Epithelial cell of proximal tubule (primary cell): ENCODE data around the gene TMCC3. TPM values are rescaled to one million over a fixed set of nuclear protein-coding genes. Genes with fewer than 3 reads are reported as not detected.

Experiments
- DNase-seq: peaks from one replicate; pipeline ENCODE4 v3.0.0-alpha.2; 2011; ENCODE audit warnings: low read depth
- H3K4me3 ChIP-seq: 2 replicates; pipeline ENCODE4 v1.5.1; 2011; ENCODE audit warnings: low read depth, mild to moderate bottlenecking, low read length
- total RNA-seq: library from RNA; depleted of rRNA; stranded (reverse); fragments of >200 nt; gene quantifications from 2 replicates; pipeline ENCODE4 v1.2.3, GENCODE V29; 2015
- TF ChIP-seq, protein P1 (sequence below): conservative IDR thresholded peaks from 2 replicates; pipeline ENCODE4 v1.5.1; 2012; ENCODE audit warnings: low read depth, mild to moderate bottlenecking, low read length

TMCC3 gene
- total RNA-seq, 1 donor from 2014 or later, result 11.8 TPM

DNA sequence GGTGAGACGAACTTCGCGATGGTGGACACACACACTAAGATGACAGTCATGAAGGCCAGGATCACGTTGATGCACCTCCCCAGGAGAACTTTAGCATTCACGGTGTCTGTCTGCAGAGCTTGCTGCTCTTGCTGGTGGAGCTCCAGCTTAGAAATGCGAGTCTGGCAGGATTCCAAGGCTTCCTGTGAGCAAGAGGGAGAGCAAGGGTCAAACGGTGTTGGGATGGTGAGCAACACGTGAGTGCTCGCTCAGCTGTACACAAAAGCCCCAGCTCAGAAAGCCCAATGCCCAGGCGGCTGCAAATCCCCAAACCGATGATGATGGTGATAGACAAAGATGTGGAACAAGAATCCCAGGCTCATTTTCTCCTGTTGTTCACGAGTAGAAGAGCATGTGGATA is 78.8 kb downstream of the TMCC3 start:
- TF ChIP-seq, protein P1, sequence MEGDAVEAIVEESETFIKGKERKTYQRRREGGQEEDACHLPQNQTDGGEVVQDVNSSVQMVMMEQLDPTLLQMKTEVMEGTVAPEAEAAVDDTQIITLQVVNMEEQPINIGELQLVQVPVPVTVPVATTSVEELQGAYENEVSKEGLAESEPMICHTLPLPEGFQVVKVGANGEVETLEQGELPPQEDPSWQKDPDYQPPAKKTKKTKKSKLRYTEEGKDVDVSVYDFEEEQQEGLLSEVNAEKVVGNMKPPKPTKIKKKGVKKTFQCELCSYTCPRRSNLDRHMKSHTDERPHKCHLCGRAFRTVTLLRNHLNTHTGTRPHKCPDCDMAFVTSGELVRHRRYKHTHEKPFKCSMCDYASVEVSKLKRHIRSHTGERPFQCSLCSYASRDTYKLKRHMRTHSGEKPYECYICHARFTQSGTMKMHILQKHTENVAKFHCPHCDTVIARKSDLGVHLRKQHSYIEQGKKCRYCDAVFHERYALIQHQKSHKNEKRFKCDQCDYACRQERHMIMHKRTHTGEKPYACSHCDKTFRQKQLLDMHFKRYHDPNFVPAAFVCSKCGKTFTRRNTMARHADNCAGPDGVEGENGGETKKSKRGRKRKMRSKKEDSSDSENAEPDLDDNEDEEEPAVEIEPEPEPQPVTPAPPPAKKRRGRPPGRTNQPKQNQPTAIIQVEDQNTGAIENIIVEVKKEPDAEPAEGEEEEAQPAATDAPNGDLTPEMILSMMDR, result no peak
- no peak overlapping the region for H3K4me3 ChIP-seq
- DNase-seq, result peak; percentile 89

DNA sequence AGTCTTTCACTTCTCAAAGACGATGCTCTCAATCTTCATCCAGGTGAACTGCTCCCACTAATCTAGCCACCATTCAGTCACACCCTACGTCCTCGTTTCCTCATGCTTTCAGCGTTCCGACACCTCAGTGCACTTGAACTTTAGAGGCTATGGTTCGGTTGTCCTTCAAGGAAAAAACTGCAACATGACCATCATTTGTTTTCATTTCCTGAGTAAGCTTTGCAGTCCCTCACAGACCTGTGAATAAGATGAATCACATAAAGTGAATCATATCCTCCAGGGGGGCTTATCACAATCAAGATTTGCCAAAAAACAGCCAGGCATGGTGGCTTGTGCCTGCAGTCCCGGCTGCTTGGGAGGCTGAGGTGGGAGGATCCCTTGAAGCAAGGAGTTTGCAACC is 80.2 kb downstream of the TMCC3 start:
- TF ChIP-seq, protein P1, result no peak
- H3K4me3 ChIP-seq, result no peak overlapping the region
- peak; percentile 87 for DNase-seq

DNA sequence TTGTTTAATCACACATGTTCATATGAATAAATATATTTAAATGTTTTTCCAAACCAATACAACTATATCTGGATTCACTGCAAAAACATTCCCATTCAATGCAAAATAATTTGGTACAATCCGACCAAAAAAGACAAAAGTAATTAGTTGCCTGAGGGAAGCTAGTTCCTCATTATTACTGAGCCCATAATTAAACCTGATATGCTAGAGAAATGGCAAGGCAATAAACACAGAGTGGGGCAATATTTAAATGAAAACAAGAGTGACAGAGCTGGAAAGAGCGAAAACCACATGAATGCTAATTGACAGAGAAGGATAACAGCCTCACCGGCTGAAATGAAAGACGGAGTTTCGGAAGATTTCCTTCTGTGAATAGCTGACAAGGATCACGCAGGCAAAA is 82.6 kb downstream of the TMCC3 start:
- TF ChIP-seq, protein P1, result no peak
- DNase-seq, result no peak
- H3K4me3 ChIP-seq, result no peak overlapping the region

DNA sequence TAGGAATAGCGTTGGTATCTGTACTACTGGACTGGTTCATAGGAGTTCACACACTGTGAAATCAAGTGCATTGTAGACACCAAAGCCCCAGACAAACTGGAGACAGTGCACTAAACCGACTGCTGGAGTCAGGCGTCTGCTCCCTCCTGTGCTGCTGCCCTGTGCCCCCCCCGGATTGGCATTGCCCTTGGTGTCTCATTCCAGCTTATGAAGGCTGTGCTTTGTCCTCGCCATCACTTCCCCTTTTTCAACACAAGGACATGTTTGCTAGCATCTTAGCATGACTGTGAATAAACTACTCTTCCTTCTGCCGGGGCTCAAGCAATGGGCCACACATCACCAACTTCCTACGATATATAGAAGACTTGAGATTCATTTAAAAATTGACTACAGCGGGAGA is 84.0 kb downstream of the TMCC3 start:
- TF ChIP-seq, protein P1, result no peak
- no peak for DNase-seq
- no peak overlapping the region for H3K4me3 ChIP-seq

DNA sequence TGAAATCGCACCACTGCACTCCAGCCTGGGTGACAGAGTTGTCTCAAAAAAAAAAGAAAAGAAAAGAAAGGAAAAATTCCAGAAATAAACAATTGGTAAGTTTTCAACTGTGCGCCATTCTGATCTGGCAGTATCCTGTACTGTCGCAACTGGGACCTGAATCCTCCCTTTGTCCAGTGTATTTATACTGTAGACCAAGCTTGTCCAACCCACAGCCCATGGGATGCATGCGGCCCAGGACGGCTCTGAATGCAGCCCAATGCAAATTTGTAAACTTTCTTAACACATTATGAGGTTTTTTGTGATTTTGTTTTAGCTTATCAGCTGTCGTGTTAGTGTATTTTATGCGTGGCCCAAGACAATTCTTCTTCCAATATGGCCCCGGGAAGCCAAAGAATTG is 84.7 kb downstream of the TMCC3 start:
- no peak for DNase-seq
- no peak overlapping the region for H3K4me3 ChIP-seq
- TF ChIP-seq, protein P1, result no peak

DNA sequence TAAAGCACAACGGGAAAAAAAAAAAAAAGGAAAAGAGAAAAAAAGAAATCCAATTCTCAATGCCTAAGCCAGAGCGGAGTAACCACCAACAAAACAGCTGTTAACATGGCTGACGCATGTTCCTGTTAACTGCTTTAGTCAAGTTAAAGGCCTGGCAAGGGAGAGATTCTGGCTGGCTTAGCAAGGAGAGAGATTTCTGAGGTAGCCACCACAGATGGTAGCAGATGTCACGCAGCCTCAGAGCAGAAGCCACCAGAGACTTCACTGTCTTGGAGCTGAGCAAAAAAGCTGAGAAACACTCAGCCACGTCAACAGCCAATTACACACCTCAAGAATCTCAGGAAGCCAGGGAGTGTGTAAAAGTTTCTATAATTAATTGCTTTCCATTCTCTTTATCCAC is 87.1 kb downstream of the TMCC3 start:
- no peak overlapping the region for H3K4me3 ChIP-seq
- TF ChIP-seq, protein P1, result no peak
- DNase-seq, result no peak

DNA sequence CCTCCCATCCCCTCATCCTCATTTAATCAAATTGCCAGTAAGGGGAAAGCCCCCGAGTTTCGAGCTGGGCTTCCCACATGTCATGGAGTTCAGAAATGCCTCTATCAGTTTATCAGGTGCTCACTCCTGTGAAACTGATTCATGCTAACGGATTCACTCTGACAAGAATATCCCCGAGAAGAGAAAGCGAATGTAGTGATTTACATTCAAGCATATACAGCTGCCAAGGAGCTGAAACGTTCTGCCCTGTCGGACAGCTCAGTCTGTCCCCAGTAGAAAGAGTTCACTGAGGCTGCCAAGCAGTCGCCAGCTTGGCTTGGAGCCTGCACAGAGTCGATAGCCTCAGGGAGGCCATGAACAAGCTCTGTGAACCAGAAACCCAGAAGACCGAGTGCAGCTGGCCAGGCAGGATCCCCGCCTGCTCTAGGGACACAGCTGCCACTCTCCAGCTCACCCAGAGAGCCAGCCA is 88.4 kb downstream of the TMCC3 start:
- peak overlapping the region; percentile 8 for H3K4me3 ChIP-seq
- TF ChIP-seq, protein P1, result no peak
- DNase-seq, result no peak
